CD8-positive, alpha-beta memory T cell (primary cell): ENCODE data around the gene VANGL2. TPM values are rescaled to one million over a fixed set of nuclear protein-coding genes. Genes with fewer than 3 reads are reported as not detected.

ENCODE experiments used
- CTCF ChIA-PET: fragments of 350-600 bp; sonication (Branson Sonifier 250); formaldehyde crosslinking; loops from one replicate; lab custom pipeline; 2021; ENCODE audit warnings: antibody characterized with exemption; lab: Charles Lee
- POLR2A ChIA-PET: fragments of 350-600 bp; sonication (Branson Sonifier 250); formaldehyde crosslinking; loops from one replicate; lab custom pipeline; 2021; ENCODE audit warnings: antibody characterized with exemption; lab: Charles Lee
- DNase-seq, 5 donors: peaks; one replicate each; pipeline versions ENCODE4 v3.0.0 to v3.0.0-alpha.2; 2020 to 2022; ENCODE audit warnings: mixed read lengths in 1 of 5
- H3K27ac ChIP-seq: one replicate; pipeline ENCODE4 v1.7.0; 2013; ENCODE audit warnings: low read depth, mild to moderate bottlenecking, low read length, moderate library complexity
- H3K27me3 ChIP-seq: 2 replicates; pipeline ENCODE4 v1.7.0; 2013; ENCODE audit warnings: low read length, mild to moderate bottlenecking; ENCODE audit not compliant: insufficient read depth, poor library complexity, severe bottlenecking
- H3K36me3 ChIP-seq: 2 replicates; pipeline ENCODE4 v1.7.0; 2013; ENCODE audit warnings: mild to moderate bottlenecking, low read length, moderate library complexity; ENCODE audit not compliant: insufficient read depth
- H3K4me1 ChIP-seq: 2 replicates; pipeline ENCODE4 v1.7.0; 2013; ENCODE audit warnings: mild to moderate bottlenecking, low read length, moderate library complexity; ENCODE audit not compliant: insufficient read depth
- H3K4me3 ChIP-seq: 2 replicates; pipeline ENCODE4 v1.7.0; 2013; ENCODE audit warnings: mild to moderate bottlenecking, low read length
- H3K9me3 ChIP-seq: 2 replicates; pipeline ENCODE4 v1.7.0; 2013; ENCODE audit warnings: mild to moderate bottlenecking, low read length
- H3K27ac Mint-ChIP-seq, 8 donors: one replicate each; pipeline ENCODE4 v1.8.0; 2020 to 2021; ENCODE audit warnings: mixed read lengths in 8 of 8, mild to moderate bottlenecking in 6 of 8, inconsistent platforms in 3 of 8, moderate library complexity in 3 of 8
- H3K27me3 Mint-ChIP-seq, 2 donors: one replicate each; pipeline ENCODE4 v1.8.0; 2020 to 2021; ENCODE audit warnings: mixed read lengths in 2 of 2, mild to moderate bottlenecking in 1 of 2, moderate library complexity in 1 of 2
- H3K36me3 Mint-ChIP-seq, 3 donors: one replicate each; pipeline ENCODE4 v1.8.0; 2020 to 2021; ENCODE audit warnings: mixed read lengths in 3 of 3, inconsistent platforms in 1 of 3, mild to moderate bottlenecking in 1 of 3
- H3K4me1 Mint-ChIP-seq, 3 donors: one replicate each; pipeline ENCODE4 v1.8.0; 2020 to 2021; ENCODE audit warnings: mixed read lengths in 3 of 3, inconsistent platforms in 1 of 3, mild to moderate bottlenecking in 1 of 3
- H3K4me3 Mint-ChIP-seq, 7 donors: one replicate each; pipeline ENCODE4 v1.8.0; 2020 to 2021; ENCODE audit warnings: mixed read lengths in 7 of 7, mild to moderate bottlenecking in 6 of 7, moderate library complexity in 4 of 7, inconsistent platforms in 2 of 7
- H3K9me3 Mint-ChIP-seq, 5 donors: one replicate each; pipeline ENCODE4 v1.8.0; 2020 to 2022; ENCODE audit warnings: mixed read lengths in 5 of 5, mild to moderate bottlenecking in 3 of 5, moderate library complexity in 2 of 5, inconsistent platforms in 1 of 5
- polyA plus RNA-seq: library from polyadenylated mRNA; unstranded; fragments of 300-500 nt; fragmentation: Illumina TruSeq; gene quantifications from one replicate; pipeline ENCODE4 v1.2.3, GENCODE V29; 2021
- total RNA-seq, 2 experiments: library from RNA; stranded (reverse); gene quantifications; one replicate each; pipeline ENCODE4 v1.2.3, GENCODE V29; 2021

The VANGL2 gene
- total and polyA plus RNA-seq, 3 experiments from 2014 or later: 0.04 to 0.07 TPM; not detected in 1

DNA sequence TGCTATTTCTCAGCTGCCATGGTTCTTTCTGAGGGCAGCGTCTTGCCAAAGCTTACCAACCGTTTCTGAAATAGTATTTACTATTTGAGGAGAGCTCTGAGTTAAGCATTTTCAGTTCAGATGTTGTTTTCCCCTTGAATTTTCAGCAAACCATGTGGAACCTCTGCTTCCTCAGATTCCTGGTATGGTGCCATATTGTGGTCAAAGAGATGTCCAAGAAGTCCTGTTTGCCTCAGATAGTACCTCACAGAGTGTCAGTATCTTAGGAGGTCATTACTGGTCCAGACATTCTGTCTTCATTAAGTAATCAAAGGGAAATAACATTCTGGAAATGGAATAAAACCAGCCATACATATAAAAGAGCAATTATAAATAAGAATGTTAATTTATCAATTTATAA is 36.6 kb downstream of the VANGL2 start:
- Mint-ChIP-seq H3K4me1 (peaks cover 49 to 70% (median 62%) of the 10 kb centered on the region in 3 donors), H3K27me3 (no peaks in the 10 kb centered on the region), H3K36me3 (peaks cover 0 to 4% (median 1%) of the 10 kb centered on the region in 3 donors), H3K9me3 (peaks cover 0 to 2% (median 0%) of the 10 kb centered on the region in 5 donors), H3K4me3 (peak overlapping the region in 2 of 7 donors; percentile 57 to 92), H3K27ac (peak overlapping the region; percentile 86 to 100 (median 97))
- Histone ChIP-seq H3K4me3 (no peak overlapping the region), H3K9me3 (no peaks in the 10 kb centered on the region), H3K36me3 (no peaks in the 10 kb centered on the region), H3K4me1 (peaks cover 43% of the 10 kb centered on the region), H3K27me3 (no peaks in the 10 kb centered on the region), H3K27ac (peak overlapping the region; percentile 69)
- no peak for DNase-seq
- ChIA-PET POLR2A (no interaction called here), CTCF (interaction anchor here (1.0 kb wide), 1 partner anchor 107 kb away, joined by 4 read pairs; no protein-coding TSS in a partner anchor)

GRCh38 chr1:160437432-160438316 is 37.3 kb downstream of the VANGL2 start:
- peak overlapping the region; percentile 69 for H3K27ac ChIP-seq

GRCh38 chr1:160438317-160438918 is 38.1 kb downstream of the VANGL2 start:
- Histone ChIP-seq H3K27me3 (no peaks in the 10 kb centered on the region), H3K4me3 (peak overlapping the region; percentile 65), H3K36me3 (no peaks in the 10 kb centered on the region), H3K9me3 (no peaks in the 10 kb centered on the region), H3K27ac (peak overlapping the region; percentile 69), H3K4me1 (peaks cover 31% of the 10 kb centered on the region)
- Mint-ChIP-seq H3K4me3 (peak overlapping the region; percentile 48 to 93 (median 82)), H3K36me3 (peaks cover 0 to 4% (median 1%) of the 10 kb centered on the region in 3 donors), H3K27ac (peak overlapping the region; percentile 86 to 100 (median 97)), H3K9me3 (peaks cover 0 to 2% (median 0%) of the 10 kb centered on the region in 5 donors), H3K27me3 (no peaks in the 10 kb centered on the region), H3K4me1 (peaks cover 41 to 61% (median 55%) of the 10 kb centered on the region in 3 donors)
- no peak for DNase-seq
- ChIA-PET CTCF (interaction anchor here (1.1 kb wide), 1 partner anchor 42 kb away, joined by 3 read pairs; no protein-coding TSS in a partner anchor), POLR2A (interaction anchor here (0.9 kb wide), 1 partner anchor 10 kb away, joined by 5 read pairs; no protein-coding TSS in a partner anchor)

More at GRCh38 chr1:160437432-160438316, 37.3 kb downstream of the VANGL2 start:
- Histone ChIP-seq H3K9me3 (no peaks in the 10 kb centered on the region), H3K4me3 (peak overlapping the region; percentile 65), H3K36me3 (no peaks in the 10 kb centered on the region), H3K4me1 (peaks cover 36% of the 10 kb centered on the region), H3K27me3 (no peaks in the 10 kb centered on the region)
- peak in 2 of 5 donors; percentile 40 to 46 for DNase-seq
- ChIA-PET POLR2A (interaction anchor here (0.9 kb wide), 1 partner anchor 9 kb away, joined by 5 read pairs; no protein-coding TSS in a partner anchor), CTCF (interaction anchor here (1.0 to 1.1 kb wide), 2 partner anchors 43 to 106 kb away, joined by 3 to 4 read pairs; no protein-coding TSS in a partner anchor)
- H3K36me3 Mint-ChIP-seq: peaks cover 0 to 4% (median 1%) of the 10 kb centered on the region in 3 donors
- peaks cover 0 to 2% (median 0%) of the 10 kb centered on the region in 5 donors for H3K9me3 Mint-ChIP-seq
- peak overlapping the region; percentile 86 to 100 (median 97) for H3K27ac Mint-ChIP-seq
- peak overlapping the region; percentile 48 to 93 (median 82) for H3K4me3 Mint-ChIP-seq
- peaks cover 42 to 63% (median 55%) of the 10 kb centered on the region in 3 donors for H3K4me1 Mint-ChIP-seq
- H3K27me3 Mint-ChIP-seq: no peaks in the 10 kb centered on the region

GRCh38 chr1:160438935-160439334 is 38.6 kb downstream of the VANGL2 start:
- H3K9me3 Mint-ChIP-seq: peaks cover 0 to 2% (median 0%) of the 10 kb centered on the region in 5 donors
- peak overlapping the region; percentile 65 for H3K4me3 ChIP-seq

GRCh38 chr1:160439718-160440117 is 39.4 kb downstream of the VANGL2 start:
- no peak overlapping the region for H3K27ac ChIP-seq
- no peak for DNase-seq
- H3K27me3 Mint-ChIP-seq: no peaks in the 10 kb centered on the region
- H3K4me1 Mint-ChIP-seq: peaks cover 42 to 59% (median 54%) of the 10 kb centered on the region in 3 donors
- no peak overlapping the region for H3K4me3 ChIP-seq
- ChIA-PET CTCF (no interaction called here), POLR2A (interaction anchor here (0.6 to 0.7 kb wide), 2 partner anchors 95 to 105 kb away, joined by 3 to 4 read pairs; no protein-coding TSS in a partner anchor)
- H3K4me1 ChIP-seq: peaks cover 37% of the 10 kb centered on the region
- H3K4me3 Mint-ChIP-seq: no peak overlapping the region
- no peak overlapping the region for H3K27ac Mint-ChIP-seq
- H3K27me3 ChIP-seq: no peaks in the 10 kb centered on the region
- no peaks in the 10 kb centered on the region for H3K36me3 ChIP-seq
- no peaks in the 10 kb centered on the region for H3K9me3 Mint-ChIP-seq
- H3K36me3 Mint-ChIP-seq: peaks cover 0 to 3% (median 1%) of the 10 kb centered on the region in 3 donors
- H3K9me3 ChIP-seq: no peaks in the 10 kb centered on the region

More at GRCh38 chr1:160438935-160439334, 38.6 kb downstream of the VANGL2 start:
- no peak for DNase-seq
- H3K27ac ChIP-seq: no peak overlapping the region
- peak overlapping the region; percentile 86 to 100 (median 97) for H3K27ac Mint-ChIP-seq
- no peaks in the 10 kb centered on the region for H3K27me3 ChIP-seq
- CTCF ChIA-PET: no interaction called here
- peak overlapping the region in 6 of 7 donors; percentile 76 to 93 (median 86) for H3K4me3 Mint-ChIP-seq
- no peaks in the 10 kb centered on the region for H3K27me3 Mint-ChIP-seq
- no peaks in the 10 kb centered on the region for H3K9me3 ChIP-seq
- H3K4me1 ChIP-seq: peaks cover 34% of the 10 kb centered on the region
- peaks cover 42 to 62% (median 55%) of the 10 kb centered on the region in 3 donors for H3K4me1 Mint-ChIP-seq
- H3K36me3 ChIP-seq: no peaks in the 10 kb centered on the region
- H3K36me3 Mint-ChIP-seq: peaks cover 0 to 4% (median 1%) of the 10 kb centered on the region in 3 donors
- POLR2A ChIA-PET: interaction anchor here (0.7 kb wide), 1 partner anchor 105 kb away, joined by 4 read pairs; no protein-coding TSS in a partner anchor

GRCh38 chr1:160446945-160447600 is 46.7 kb downstream of the VANGL2 start:
- no peak overlapping the region for H3K4me3 ChIP-seq
- DNase-seq: no peak
- POLR2A ChIA-PET: no interaction called here

DNA sequence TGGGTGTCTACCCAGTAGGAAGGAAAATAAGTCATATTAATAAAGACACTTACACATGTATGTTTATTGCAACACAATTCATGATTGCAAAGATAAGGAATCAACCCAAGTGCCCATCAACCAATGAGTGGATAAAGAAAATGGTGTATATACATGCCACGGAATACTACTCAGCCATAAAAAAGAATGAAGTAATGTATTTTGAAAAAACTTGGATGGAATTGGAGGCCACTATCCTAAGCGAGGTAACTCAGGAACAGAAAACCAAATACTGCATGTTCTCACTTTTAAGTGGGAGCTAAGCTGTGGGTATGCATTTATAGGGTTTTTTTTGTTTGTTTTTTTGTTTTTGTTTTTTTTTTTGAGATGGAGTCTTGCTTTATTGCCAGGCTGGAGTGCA is 49.1 kb downstream of the VANGL2 start:
- Histone ChIP-seq H3K27ac (no peak overlapping the region), H3K9me3 (no peaks in the 10 kb centered on the region), H3K4me3 (no peak overlapping the region), H3K4me1 (peaks cover 25% of the 10 kb centered on the region), H3K27me3 (no peaks in the 10 kb centered on the region), H3K36me3 (no peaks in the 10 kb centered on the region)
- Mint-ChIP-seq H3K36me3 (peaks cover 0 to 4% (median 0%) of the 10 kb centered on the region in 3 donors), H3K27me3 (peaks cover 0 to 1% of the 10 kb centered on the region in 2 donors), H3K27ac (no peak overlapping the region), H3K9me3 (no peaks in the 10 kb centered on the region), H3K4me1 (peaks cover 56 to 77% (median 73%) of the 10 kb centered on the region in 3 donors), H3K4me3 (no peak overlapping the region)
- DNase-seq: no peak
- ChIA-PET CTCF (no interaction called here), POLR2A (interaction anchor here (0.7 kb wide), 1 partner anchor 222 kb away, joined by 3 read pairs; no protein-coding TSS in a partner anchor)

More at GRCh38 chr1:160446945-160447600, 46.7 kb downstream of the VANGL2 start:
- H3K36me3 ChIP-seq: no peaks in the 10 kb centered on the region
- Mint-ChIP-seq H3K9me3 (no peaks in the 10 kb centered on the region), H3K4me3 (peak overlapping the region; percentile 6 to 43 (median 21)), H3K27me3 (peaks cover 0 to 1% of the 10 kb centered on the region in 2 donors), H3K27ac (peak overlapping the region; percentile 56 to 90 (median 74)), H3K4me1 (peaks cover 59 to 79% (median 70%) of the 10 kb centered on the region in 3 donors), H3K36me3 (peaks cover 0 to 4% (median 0%) of the 10 kb centered on the region in 3 donors)
- no peaks in the 10 kb centered on the region for H3K27me3 ChIP-seq
- CTCF ChIA-PET: interaction anchor here (0.9 to 1.3 kb wide), 2 partner anchors 23 to 172 kb away, joined by 3 read pairs; no protein-coding TSS in a partner anchor
- no peaks in the 10 kb centered on the region for H3K9me3 ChIP-seq
- no peak overlapping the region for H3K27ac ChIP-seq
- peaks cover 37% of the 10 kb centered on the region for H3K4me1 ChIP-seq
